GM21786 (cell line): Measurements from ENCODE around the gene FBN1.

Experiments used
- ATAC-seq: cut with Tn5 transposase; IDR thresholded peaks from one replicate; pipeline ENCODE4 v1.9.1; 2021; ENCODE audit not compliant: unreplicated experiment

The FBN1 gene

GRCh38 chr15:48652510-48653076 is 7.1 kb upstream of the FBN1 start:
- no peak for ATAC-seq

GRCh38 chr15:48650931-48651330 is 5.4 kb upstream of the FBN1 start:
- ATAC-seq = no peak

GRCh38 chr15:48647962-48648361 is 2.5 kb upstream of the FBN1 start:
- no peak for ATAC-seq

- no peak for ATAC-seq
These were observed 822 bp upstream of the FBN1 start for GRCh38 chr15:48646331-48646730.

DNA sequence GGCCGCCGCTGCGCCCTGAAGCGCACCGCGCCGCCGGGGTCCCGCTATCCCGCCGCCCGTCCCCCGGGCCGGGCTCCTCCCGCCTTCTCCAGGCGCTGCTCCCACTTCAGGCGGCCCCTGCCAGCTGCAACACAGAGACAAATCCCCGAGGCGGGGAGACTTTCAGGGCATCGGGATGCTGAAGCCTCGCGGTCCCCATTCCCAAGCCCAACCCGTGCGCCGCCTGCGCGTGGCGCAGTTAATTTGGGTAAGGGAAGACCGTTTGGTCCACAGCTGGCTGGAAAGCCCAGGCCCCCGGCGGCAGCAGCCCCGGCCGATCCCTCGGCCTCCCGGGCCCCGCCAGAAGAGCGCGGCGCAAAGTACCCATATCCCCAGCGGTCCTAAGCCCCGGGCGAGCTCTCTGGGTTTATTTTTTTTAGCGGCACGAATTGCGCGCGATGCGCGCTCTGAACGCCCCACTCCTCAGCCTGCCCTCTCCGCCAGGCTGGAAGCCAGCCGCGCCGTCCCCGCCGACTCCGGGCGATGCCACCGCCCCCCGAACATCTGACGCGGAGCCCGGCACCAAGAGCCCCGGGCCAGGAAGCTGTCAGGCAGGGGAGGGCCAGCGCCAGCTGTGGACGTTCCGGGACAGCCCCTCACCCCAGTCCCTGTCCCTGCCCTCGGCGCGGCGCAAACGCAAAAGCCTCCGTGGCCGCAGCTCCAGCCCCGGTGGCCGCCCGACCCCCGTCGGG is 517 bp downstream of the FBN1 start:
- peak; percentile 41 for ATAC-seq

GRCh38 chr15:48644467-48644826 is 1.1 kb downstream of the FBN1 start:
- ATAC-seq = peak; percentile 2

- ATAC-seq = no peak
These were observed 1.6 kb downstream of the FBN1 start for GRCh38 chr15:48643776-48644466.

GRCh38 chr15:48643206-48643605 is 2.3 kb downstream of the FBN1 start:
- no peak for ATAC-seq

GRCh38 chr15:48642795-48643194 is 2.7 kb downstream of the FBN1 start:
- no peak for ATAC-seq

GRCh38 chr15:48641416-48641815 is 4.1 kb downstream of the FBN1 start:
- ATAC-seq = peak; percentile 43

DNA sequence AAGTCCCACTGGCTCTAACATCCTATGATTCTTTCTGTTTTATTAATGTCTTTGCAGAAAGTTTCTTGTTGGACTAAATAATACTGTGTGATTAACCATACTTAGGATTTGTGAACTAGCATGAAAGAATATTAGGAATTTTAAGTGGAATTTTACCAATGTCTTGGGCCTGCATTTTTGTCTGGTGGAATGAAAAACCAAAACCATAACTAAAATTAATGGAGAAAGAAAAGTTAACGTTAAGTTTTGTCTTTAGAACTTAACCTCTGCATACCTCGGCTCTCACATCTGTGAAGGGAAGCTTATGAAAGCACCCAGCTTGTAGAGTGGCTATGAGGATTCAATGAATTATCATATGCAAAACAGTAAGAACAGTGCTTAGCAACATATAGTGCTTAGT is 6.5 kb downstream of the FBN1 start:
- no peak for ATAC-seq

GRCh38 chr15:48637639-48638038 is 7.9 kb downstream of the FBN1 start:
- no peak for ATAC-seq

- no peak for ATAC-seq
These were observed 9.0 kb downstream of the FBN1 start for GRCh38 chr15:48636511-48636910.

DNA sequence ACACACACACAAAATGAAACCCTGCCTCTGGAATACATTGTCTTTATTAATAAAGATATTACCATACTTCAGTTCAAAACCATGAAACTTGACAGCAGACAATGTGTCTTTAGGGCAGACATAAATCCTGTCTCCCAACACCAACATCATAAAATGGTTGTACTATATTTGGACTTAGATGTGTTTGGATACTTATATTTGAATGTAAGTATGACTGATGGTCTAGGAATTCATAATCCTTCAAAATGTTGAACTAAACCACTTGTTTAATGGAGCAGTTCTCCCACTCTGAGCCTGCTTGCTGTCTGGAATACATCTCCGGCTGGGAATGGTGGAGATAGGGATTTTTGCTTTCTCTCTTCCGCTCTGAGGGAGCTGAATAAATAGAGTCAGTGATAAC is 10.6 kb downstream of the FBN1 start:
- ATAC-seq = no peak

- ATAC-seq = no peak
These were observed 11.4 kb downstream of the FBN1 start for GRCh38 chr15:48634096-48634495.

DNA sequence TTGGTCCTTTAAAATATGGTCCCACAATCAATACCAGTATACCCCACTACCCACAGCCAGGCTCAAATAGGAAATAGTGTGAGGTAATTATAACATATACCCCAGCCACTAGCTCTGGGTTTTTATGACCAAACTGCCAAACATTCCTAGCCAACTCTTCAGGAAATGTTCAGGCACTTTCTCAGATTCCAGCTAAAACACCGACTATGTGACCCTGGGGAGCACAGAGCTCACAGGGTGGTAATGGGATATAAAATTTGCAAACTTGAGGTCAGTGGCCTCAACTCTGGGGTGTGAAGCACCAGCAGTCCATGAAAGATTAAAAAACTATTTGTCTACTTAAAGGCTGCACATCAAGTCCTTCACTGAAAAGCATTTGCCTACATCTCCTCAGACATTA is 12.9 kb downstream of the FBN1 start:
- ATAC-seq = no peak

GRCh38 chr15:48631176-48631770 is 14.2 kb downstream of the FBN1 start:
- no peak for ATAC-seq

- no peak for ATAC-seq
These were observed 15.3 kb downstream of the FBN1 start for GRCh38 chr15:48630245-48630644.

DNA sequence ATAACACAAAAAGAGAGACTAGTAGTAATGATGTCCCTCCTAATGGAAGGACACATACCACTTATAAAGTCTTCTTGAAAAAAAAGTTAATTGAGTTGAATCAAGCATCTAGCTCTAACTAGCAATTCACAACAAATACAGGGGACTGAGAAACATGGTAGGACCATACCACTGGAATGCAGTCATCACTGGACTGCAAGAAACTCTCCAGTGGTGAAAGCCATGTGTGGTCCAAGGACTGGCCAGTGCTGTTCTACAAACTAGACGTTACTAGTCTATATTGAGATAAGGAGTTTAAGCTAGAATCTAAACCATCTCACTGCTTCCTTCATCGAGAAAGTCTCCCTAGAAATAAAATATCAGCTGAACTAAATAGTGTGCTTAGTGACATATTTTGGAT is 16.7 kb downstream of the FBN1 start:
- no peak for ATAC-seq

- no peak for ATAC-seq
These were observed 18.1 kb downstream of the FBN1 start for GRCh38 chr15:48627260-48627940.

DNA sequence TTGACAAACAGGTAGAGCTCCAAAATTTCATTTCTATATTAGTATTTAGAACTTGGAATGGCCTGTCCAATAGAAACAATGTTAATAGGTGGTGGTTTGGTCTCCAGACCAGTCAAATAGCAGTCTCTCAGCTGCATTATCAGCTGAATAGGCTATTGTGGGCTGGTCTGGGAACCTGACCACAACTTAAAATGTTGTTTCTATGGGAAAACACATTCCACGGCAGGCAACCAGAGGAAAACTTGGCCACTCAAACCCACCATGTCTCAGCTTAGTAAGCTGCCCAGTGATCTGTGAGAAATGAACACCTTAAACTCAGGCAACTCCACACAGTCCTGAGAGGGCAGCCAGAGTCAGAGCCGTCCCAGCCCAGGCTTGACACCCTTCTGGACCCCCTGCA is 20.4 kb downstream of the FBN1 start:
- no peak for ATAC-seq

GRCh38 chr15:48624700-48625099 is 20.8 kb downstream of the FBN1 start:
- ATAC-seq = no peak
